SK-N-SH (cell line): ENCODE measurements around the gene DNMT3B. TPM values are rescaled to one million over a fixed set of nuclear protein-coding genes. Genes with fewer than 3 reads are reported as not detected.
A peak's percentile ranks its signal among the peaks of the same experiment; 100 is the strongest.

Experiments
- CTCF ChIA-PET: fragments of 300-600, 350-600 bp; formaldehyde crosslinking; extraction: SDS; loops from one replicate; lab custom pipeline; 2021; lab: Yijun Ruan, JAX
- POLR2A ChIA-PET: fragments of 350-600 bp; sonication (Branson Sonifier 250); formaldehyde crosslinking; extraction: SDS; loops from one replicate; lab custom pipeline; 2020; ENCODE audit warnings: antibody characterized with exemption, inconsistent platforms; lab: Yijun Ruan, JAX
- DNase-seq: peaks from one replicate; pipeline ENCODE4 v3.0.0; 2012
- H2AFZ ChIP-seq: fragments of 200-600 bp; sonication (generic); 2 replicates; pipeline ENCODE4 v1.8.1; 2016; ENCODE audit warnings: antibody characterized with exemption, mild to moderate bottlenecking, low read depth
- H3F3A ChIP-seq: fragments of 200-600 bp; sonication (generic); replicated peaks from 2 replicates; pipeline ENCODE3; 2016; ENCODE audit warnings: antibody characterized with exemption, mild to moderate bottlenecking; ENCODE audit not compliant: insufficient read depth
- H3K27ac ChIP-seq, 2 experiments: fragments of 200-500 bp in 1 of 2; fragments of 200-600 bp in 1 of 2; sonication (Bioruptor generic) in 1 of 2; sonication (generic), shearing (Covaris generic) in 1 of 2; 2 replicates each; pipeline versions ENCODE4 v1.5.1 to v1.6.1; 2014 to 2016; ENCODE audit warnings: low read depth in 2 of 2, inconsistent platforms in 1 of 2, low read length in 1 of 2, mild to moderate bottlenecking in 1 of 2, mixed read lengths in 1 of 2
- H3K27me3 ChIP-seq: fragments of 200-600 bp; sonication (generic), shearing (Covaris generic); 2 replicates; pipeline ENCODE4 v1.6.1; 2016; ENCODE audit warnings: mixed run types; ENCODE audit not compliant: insufficient read depth
- H3K36me3 ChIP-seq, 2 experiments: fragments of 200-500 bp in 1 of 2; fragments of 200-600 bp in 1 of 2; sonication (Bioruptor generic) in 1 of 2; sonication (generic) in 1 of 2; replicated peaks in 1 of 2; 2 replicates each; pipeline versions ENCODE3 to v1.5.1; 2014 to 2016; ENCODE audit warnings: low read length in 1 of 2, mild to moderate bottlenecking in 1 of 2; ENCODE audit not compliant: insufficient read depth in 2 of 2, control insufficient read depth in 1 of 2
- H3K4me1 ChIP-seq, 2 experiments: fragments of 200-500 bp in 1 of 2; fragments of 200-600 bp in 1 of 2; sonication (Bioruptor generic) in 1 of 2; sonication (generic), shearing (Covaris generic) in 1 of 2; 2 replicates each; pipeline versions ENCODE4 v1.5.1 to v1.6.1; 2014 to 2016; ENCODE audit warnings: low read depth in 1 of 2, low read length in 1 of 2, mixed run types in 1 of 2; ENCODE audit not compliant: insufficient read depth in 2 of 2, control insufficient read depth in 1 of 2
- H3K4me2 ChIP-seq: fragments of 200-600 bp; sonication (generic), shearing (Covaris generic); 2 replicates; pipeline ENCODE4 v1.6.1; 2017; ENCODE audit warnings: mixed run types
- H3K4me3 ChIP-seq, 2 experiments: fragments of 200-500 bp in 1 of 2; fragments of 200-600 bp in 1 of 2; sonication (Bioruptor generic) in 1 of 2; sonication (generic), shearing (Covaris generic) in 1 of 2; 2 replicates each; pipeline versions ENCODE4 v1.5.1 to v1.8.1; 2014 to 2016; ENCODE audit warnings: low read depth in 2 of 2, inconsistent platforms in 1 of 2, low read length in 1 of 2, mild to moderate bottlenecking in 1 of 2, mixed read lengths in 1 of 2, moderate library complexity in 1 of 2
- H3K79me2 ChIP-seq: fragments of 200-600 bp; sonication (generic); 2 replicates; pipeline ENCODE4 v1.8.1; 2017; ENCODE audit warnings: mild to moderate bottlenecking; ENCODE audit not compliant: insufficient read depth
- H3K9ac ChIP-seq: fragments of 200-600 bp; sonication (generic); 2 replicates; pipeline ENCODE4 v1.6.1; 2017; ENCODE audit warnings: mixed run types
- H3K9me2 ChIP-seq: fragments of 200-600 bp; sonication (generic); 2 replicates; pipeline ENCODE4 v1.6.1; 2017; ENCODE audit warnings: mixed run types
- H3K9me3 ChIP-seq: fragments of 200-600 bp; sonication (generic); 2 replicates; pipeline ENCODE4 v1.6.1; 2017; ENCODE audit warnings: mixed run types, mild to moderate bottlenecking, moderate library complexity
- H4K20me1 ChIP-seq: fragments of 200-600 bp; sonication (generic); 2 replicates; pipeline ENCODE4 v1.6.1; 2017; ENCODE audit warnings: mild to moderate bottlenecking, mixed run types; ENCODE audit not compliant: insufficient read depth
- CHD2 ChIP-seq: fragments of 150-350 bp; IDR thresholded peaks from 2 replicates; pipeline ENCODE4 v1.6.1; 2018; ENCODE audit warnings: low read length; ENCODE audit not compliant: partially characterized antibody
- ELF1 ChIP-seq: IDR thresholded peaks from 2 replicates; pipeline ENCODE4 v1.4.0; 2012
- IRF3 ChIP-seq: fragments of 150-350 bp; IDR thresholded peaks from 2 replicates; pipeline ENCODE4 v1.6.1; 2016; ENCODE audit warnings: mild to moderate bottlenecking, low read depth, low read length
- JUND ChIP-seq: IDR thresholded peaks from 2 replicates; pipeline ENCODE4 v1.4.0; 2012
- MEF2A ChIP-seq: IDR thresholded peaks from 2 replicates; pipeline ENCODE4 v1.4.0; 2012; ENCODE audit warnings: low read depth, borderline replicate concordance
- RAD21 ChIP-seq: IDR thresholded peaks from 2 replicates; pipeline ENCODE4 v1.6.1; 2012; ENCODE audit warnings: mild to moderate bottlenecking, low read length
- SMC3 ChIP-seq: IDR thresholded peaks from 2 replicates; pipeline ENCODE4 v1.6.1; 2012; ENCODE audit warnings: low read depth, low read length, improper control_type of control experiment
- TCF12 ChIP-seq: IDR thresholded peaks from 2 replicates; pipeline ENCODE4 v1.4.0; 2012
- TEAD4 ChIP-seq: IDR thresholded peaks from 2 replicates; pipeline ENCODE4 v1.4.0; 2012; ENCODE audit warnings: mild to moderate bottlenecking, borderline replicate concordance; ENCODE audit not compliant: insufficient read depth
- WGBS: methylation state at CpG from one replicate; pipeline ENCODE4 v1.1.6; 2017; ENCODE audit warnings: low lambda C conversion rate; 5-methylcytosine and 5-hydroxymethylcytosine counted together
- polyA plus RNA-seq, 3 experiments: library from polyadenylated mRNA; depleted of rRNA; stranded (reverse); fragments of >200 nt; gene quantifications; 2 replicates each; pipeline ENCODE4 v1.2.3, GENCODE V29; 2012
- TF ChIP-seq, protein P1 (sequence below): IDR thresholded peaks from 2 replicates; pipeline ENCODE4 v1.6.1; 2012; ENCODE audit warnings: mild to moderate bottlenecking, low read depth, low read length, moderate library complexity

The DNMT3B gene
- polyA plus RNA-seq, 1 of the 3 experiments (the other 2 are of a cell fraction), result 2.2 TPM

DNA sequence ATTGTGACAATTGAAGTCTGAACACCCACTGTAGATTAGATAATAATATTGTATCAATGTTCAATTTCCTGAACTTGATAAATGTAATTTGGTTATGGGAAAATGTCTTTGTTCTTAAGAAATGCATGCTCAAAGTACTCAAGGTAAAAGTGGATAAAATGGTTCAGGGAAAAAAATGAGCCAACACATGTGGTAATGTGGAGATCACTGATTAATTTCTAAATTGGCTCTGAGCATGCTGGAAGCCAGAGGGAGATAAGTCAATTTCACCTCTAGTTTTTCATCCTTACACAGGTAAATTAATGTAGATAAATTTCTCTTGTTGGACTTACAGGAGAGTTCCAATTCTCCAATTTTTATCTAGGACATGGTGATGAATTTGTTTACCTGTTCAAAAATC lies 10.9 kb upstream of the DNMT3B start (continued):
- TF ChIP-seq, protein P1, sequence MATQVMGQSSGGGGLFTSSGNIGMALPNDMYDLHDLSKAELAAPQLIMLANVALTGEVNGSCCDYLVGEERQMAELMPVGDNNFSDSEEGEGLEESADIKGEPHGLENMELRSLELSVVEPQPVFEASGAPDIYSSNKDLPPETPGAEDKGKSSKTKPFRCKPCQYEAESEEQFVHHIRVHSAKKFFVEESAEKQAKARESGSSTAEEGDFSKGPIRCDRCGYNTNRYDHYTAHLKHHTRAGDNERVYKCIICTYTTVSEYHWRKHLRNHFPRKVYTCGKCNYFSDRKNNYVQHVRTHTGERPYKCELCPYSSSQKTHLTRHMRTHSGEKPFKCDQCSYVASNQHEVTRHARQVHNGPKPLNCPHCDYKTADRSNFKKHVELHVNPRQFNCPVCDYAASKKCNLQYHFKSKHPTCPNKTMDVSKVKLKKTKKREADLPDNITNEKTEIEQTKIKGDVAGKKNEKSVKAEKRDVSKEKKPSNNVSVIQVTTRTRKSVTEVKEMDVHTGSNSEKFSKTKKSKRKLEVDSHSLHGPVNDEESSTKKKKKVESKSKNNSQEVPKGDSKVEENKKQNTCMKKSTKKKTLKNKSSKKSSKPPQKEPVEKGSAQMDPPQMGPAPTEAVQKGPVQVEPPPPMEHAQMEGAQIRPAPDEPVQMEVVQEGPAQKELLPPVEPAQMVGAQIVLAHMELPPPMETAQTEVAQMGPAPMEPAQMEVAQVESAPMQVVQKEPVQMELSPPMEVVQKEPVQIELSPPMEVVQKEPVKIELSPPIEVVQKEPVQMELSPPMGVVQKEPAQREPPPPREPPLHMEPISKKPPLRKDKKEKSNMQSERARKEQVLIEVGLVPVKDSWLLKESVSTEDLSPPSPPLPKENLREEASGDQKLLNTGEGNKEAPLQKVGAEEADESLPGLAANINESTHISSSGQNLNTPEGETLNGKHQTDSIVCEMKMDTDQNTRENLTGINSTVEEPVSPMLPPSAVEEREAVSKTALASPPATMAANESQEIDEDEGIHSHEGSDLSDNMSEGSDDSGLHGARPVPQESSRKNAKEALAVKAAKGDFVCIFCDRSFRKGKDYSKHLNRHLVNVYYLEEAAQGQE, result no peak
- TF ChIP-seq MEF2A (no peak), ELF1 (no peak), RAD21 (no peak), TCF12 (no peak), JUND (no peak), IRF3 (no peak), TEAD4 (no peak), CHD2 (no peak)

GRCh38 chr20:32751702-32752457 lies 10.3 kb upstream of the DNMT3B start:
- Histone ChIP-seq H3K27ac (peak overlapping the region in 1 of 2 experiments; percentile 63; a peak in 2 of 4 replicates), H3K4me1 (peaks cover 0 to 26% of the 10 kb centered on the region in 2 experiments; a peak in 2 of 4 replicates), H3K9me2 (no peaks in the 10 kb centered on the region), H3K9me3 (no peaks in the 10 kb centered on the region), H3K4me3 (no peak overlapping the region), H3K36me3 (no peaks in the 10 kb centered on the region), H3K9ac (no peak overlapping the region), H4K20me1 (no peaks in the 10 kb centered on the region), H3K79me2 (no peaks in the 10 kb centered on the region), H3K27me3 (no peaks in the 10 kb centered on the region), H3F3A (peaks cover 28% of the 10 kb centered on the region), H2AFZ (peak overlapping the region; percentile 74; the same call in 1 of the 2 replicates), H3K4me2 (peak overlapping the region; percentile 49; the same call in 1 of the 2 replicates)
- 93% methylated on average over 6 of the region's 6 CpGs for WGBS
- ChIA-PET POLR2A (no interaction called here), CTCF (no interaction called here)
- no peak for DNase-seq
- TF ChIP-seq CHD2 (no peak), SMC3 (no peak)
